Measurements from ENCODE around the gene SNAPC1.

DNA sequence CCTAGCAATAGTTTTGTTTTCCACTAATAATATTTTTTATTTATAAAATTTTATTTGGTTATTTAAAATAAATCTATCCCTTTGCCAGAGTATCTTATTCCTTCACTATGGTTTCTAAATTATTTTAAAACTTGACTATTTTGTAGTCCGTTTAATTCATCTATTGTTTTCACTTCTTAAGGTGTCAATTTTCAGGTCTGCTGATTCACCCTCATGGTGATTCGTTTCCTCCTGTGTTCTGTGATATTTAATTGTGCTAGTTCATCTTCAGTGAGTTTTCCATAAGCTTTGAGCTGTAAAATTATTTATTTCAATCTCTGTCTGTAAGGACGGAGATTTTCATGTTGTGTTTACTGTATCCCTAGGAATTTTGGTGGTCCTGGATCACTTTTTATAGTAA lies 70.6 kb downstream of the SNAPC1 start:
- no peak for TF ChIP-seq POLR2A (IDR thresholded peaks at IDR 0.05; ENCODE audit: extremely low read depth, insufficient read length)
- TF ChIP-seq, protein P1, sequence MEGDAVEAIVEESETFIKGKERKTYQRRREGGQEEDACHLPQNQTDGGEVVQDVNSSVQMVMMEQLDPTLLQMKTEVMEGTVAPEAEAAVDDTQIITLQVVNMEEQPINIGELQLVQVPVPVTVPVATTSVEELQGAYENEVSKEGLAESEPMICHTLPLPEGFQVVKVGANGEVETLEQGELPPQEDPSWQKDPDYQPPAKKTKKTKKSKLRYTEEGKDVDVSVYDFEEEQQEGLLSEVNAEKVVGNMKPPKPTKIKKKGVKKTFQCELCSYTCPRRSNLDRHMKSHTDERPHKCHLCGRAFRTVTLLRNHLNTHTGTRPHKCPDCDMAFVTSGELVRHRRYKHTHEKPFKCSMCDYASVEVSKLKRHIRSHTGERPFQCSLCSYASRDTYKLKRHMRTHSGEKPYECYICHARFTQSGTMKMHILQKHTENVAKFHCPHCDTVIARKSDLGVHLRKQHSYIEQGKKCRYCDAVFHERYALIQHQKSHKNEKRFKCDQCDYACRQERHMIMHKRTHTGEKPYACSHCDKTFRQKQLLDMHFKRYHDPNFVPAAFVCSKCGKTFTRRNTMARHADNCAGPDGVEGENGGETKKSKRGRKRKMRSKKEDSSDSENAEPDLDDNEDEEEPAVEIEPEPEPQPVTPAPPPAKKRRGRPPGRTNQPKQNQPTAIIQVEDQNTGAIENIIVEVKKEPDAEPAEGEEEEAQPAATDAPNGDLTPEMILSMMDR (IDR thresholded peaks at IDR 0.05; ENCODE audit: low read depth, low read length): no peak
